Endothelial cell of umbilical vein (primary cell): Measurements from ENCODE around the gene TNFRSF1B. TPM values are rescaled to one million over a fixed set of nuclear protein-coding genes. Genes with fewer than 3 reads are reported as not detected.

Experiments
- BruUV-seq: library from RNA; stranded (reverse); fragments of 400-500 nt; replicated peaks from 2 replicates; lab custom pipeline; 2021; lab: Mats Ljungman, UMichigan
- CTCF ChIA-PET: fragments of 300-600, 350-600 bp; sonication (Branson Sonifier 250); formaldehyde crosslinking; loops from one replicate; lab custom pipeline; 2021; ENCODE audit warnings: antibody characterized with exemption, inconsistent platforms; lab: Charles Lee
- POLR2A ChIA-PET: fragments of 300-600, 350-600 bp; sonication (Branson Sonifier 250); formaldehyde crosslinking; loops from one replicate; lab custom pipeline; 2021; ENCODE audit warnings: antibody characterized with exemption, inconsistent platforms; lab: Charles Lee
- DNase-seq: peaks from one replicate; pipeline ENCODE4 v3.0.0-alpha.2; 2011; ENCODE audit warnings: low read depth, low spot score
- FAIRE-seq: peaks from 2 replicates; lab custom pipeline; 2011; peaks lifted over from hg19 to GRCh38; lab: Jason Lieb, UNC
- H2AFZ ChIP-seq: 2 replicates; pipeline ENCODE4 v1.6.0; 2012; ENCODE audit warnings: low read depth, low read length, control low read depth, inconsistent platforms
- H3K27ac ChIP-seq: 2 replicates; pipeline ENCODE4 v1.5.1; 2011; ENCODE audit warnings: low read depth, mild to moderate bottlenecking, control low read depth, low read length, moderate library complexity; ENCODE audit not compliant: insufficient read depth
- H3K27me3 ChIP-seq, 2 experiments: 2 replicates each; pipeline versions ENCODE4 v1.6.0 to v1.6.1; 2011; ENCODE audit warnings: low read length in 2 of 2, mixed read lengths in 1 of 2; ENCODE audit not compliant: control insufficient read depth in 2 of 2, insufficient read depth in 2 of 2
- H3K36me3 ChIP-seq, 2 experiments: 2 replicates in 1 of 2; 3 replicates in 1 of 2; pipeline ENCODE4 v1.5.1; 2011; ENCODE audit warnings: low read length in 2 of 2, mild to moderate bottlenecking in 1 of 2, moderate library complexity in 1 of 2; ENCODE audit not compliant: control insufficient read depth in 2 of 2, insufficient read depth in 2 of 2; ENCODE audit errors: extremely low read depth in 1 of 2
- H3K4me1 ChIP-seq: 3 replicates; pipeline ENCODE4 v1.5.1; 2011; ENCODE audit warnings: mild to moderate bottlenecking, low read length; ENCODE audit not compliant: control insufficient read depth, insufficient read depth; ENCODE audit errors: extremely low read depth
- H3K4me2 ChIP-seq: 2 replicates; pipeline ENCODE4 v1.6.1; 2011; ENCODE audit warnings: low read length, control low read depth, mixed read lengths; ENCODE audit not compliant: insufficient read depth
- H3K4me3 ChIP-seq, 3 experiments: fragments of 200-600 bp in 1 of 3; sonication (generic), shearing (Covaris generic) in 1 of 3; replicated peaks in 1 of 3; 2 replicates each; pipeline ENCODE4 v1.5.1; 2011 to 2016; ENCODE audit warnings: control low read depth in 3 of 3, low read length in 3 of 3, mild to moderate bottlenecking in 2 of 3, inconsistent platforms in 1 of 3, low read depth in 1 of 3, moderate library complexity in 1 of 3; ENCODE audit not compliant: insufficient read depth in 1 of 3
- H3K79me2 ChIP-seq: 2 replicates; pipeline ENCODE4 v1.6.0; 2012; ENCODE audit warnings: low read length, inconsistent platforms; ENCODE audit not compliant: control insufficient read depth, insufficient read depth
- H3K9ac ChIP-seq: replicated peaks from 2 replicates; pipeline ENCODE3; 2011; ENCODE audit warnings: low read length, control low read depth; ENCODE audit not compliant: insufficient read depth; ENCODE audit errors: extremely low read depth
- H3K9me1 ChIP-seq: replicated peaks from 3 replicates; pipeline ENCODE4 v1.6.0; 2011; ENCODE audit warnings: mild to moderate bottlenecking, low read length; ENCODE audit not compliant: control insufficient read depth, insufficient read depth; ENCODE audit errors: extremely low read depth
- H3K9me3 ChIP-seq: replicated peaks from 2 replicates; pipeline ENCODE4 v1.5.1; 2012; ENCODE audit warnings: low read length, inconsistent platforms; ENCODE audit not compliant: control insufficient read depth, insufficient read depth
- H4K20me1 ChIP-seq: replicated peaks from 2 replicates; pipeline ENCODE3; 2011; ENCODE audit warnings: mild to moderate bottlenecking, low read length; ENCODE audit not compliant: control insufficient read depth, insufficient read depth; ENCODE audit errors: extremely low read depth
- FOS ChIP-seq: IDR thresholded peaks from 2 replicates; pipeline ENCODE4 v1.6.1; 2011; ENCODE audit warnings: mild to moderate bottlenecking, low read length, moderate library complexity, borderline replicate concordance; ENCODE audit not compliant: insufficient read depth
- POLR2AphosphoS5 ChIP-seq: IDR thresholded peaks from 2 replicates; pipeline ENCODE4 v1.6.1; 2012; ENCODE audit warnings: low read depth, mild to moderate bottlenecking, control low read depth, low read length, moderate library complexity; ENCODE audit not compliant: insufficient read depth
- dilution Hi-C: fragments of 300-500 bp; cut with MboI; formaldehyde crosslinking; loops from one replicate; pipeline ENCODE4 v1.15.0; 2019; ENCODE audit warnings: low sequenced_read_pairs; ENCODE audit not compliant: extremely low pct_ligation_motif_present
- intact Hi-C: fragments of 100-400 bp; cut with micrococcal nuclease; formaldehyde crosslinking; loops from one replicate; pipeline ENCODE4 v1.10.0; 2022
- polyA plus RNA-seq, 4 experiments: library from polyadenylated mRNA; depleted of rRNA in 3 of 4; stranded (reverse) in 3 of 4; unstranded in 1 of 4; fragments of >200 nt; gene quantifications; 2 replicates each; pipeline versions ENCODE4 v1.2.1 to v1.2.3, GENCODE V29; 2011 to 2012; ENCODE audit warnings: missing spikeins in 1 of 4
- total RNA-seq: library from RNA; stranded (reverse); gene quantifications from 2 replicates; pipeline ENCODE4 v1.2.3, GENCODE V29; 2021
- TF ChIP-seq, protein P1 (sequence below): IDR thresholded peaks from 2 replicates; pipeline ENCODE4 v1.6.1; 2011; ENCODE audit not compliant: insufficient read depth, insufficient read length
- TF ChIP-seq, protein P2 (sequence below), 2 donors: IDR thresholded peaks; 1 replicate in 1 of 2; 2 replicates in 1 of 2; pipeline ENCODE4 v1.5.1; 2011; ENCODE audit warnings: low read length in 2 of 2, mild to moderate bottlenecking in 2 of 2, moderate library complexity in 2 of 2, control low read depth in 1 of 2, inconsistent platforms in 1 of 2, low read depth in 1 of 2; ENCODE audit not compliant: insufficient read depth in 1 of 2; ENCODE audit errors: extremely low read depth in 1 of 2

The TNFRSF1B gene
- total and polyA plus RNA-seq, 2 donors (not counting 3 experiments of a cell fraction or from before 2014, with no cell fraction given), result 53.6 to 65.9 TPM

DNA sequence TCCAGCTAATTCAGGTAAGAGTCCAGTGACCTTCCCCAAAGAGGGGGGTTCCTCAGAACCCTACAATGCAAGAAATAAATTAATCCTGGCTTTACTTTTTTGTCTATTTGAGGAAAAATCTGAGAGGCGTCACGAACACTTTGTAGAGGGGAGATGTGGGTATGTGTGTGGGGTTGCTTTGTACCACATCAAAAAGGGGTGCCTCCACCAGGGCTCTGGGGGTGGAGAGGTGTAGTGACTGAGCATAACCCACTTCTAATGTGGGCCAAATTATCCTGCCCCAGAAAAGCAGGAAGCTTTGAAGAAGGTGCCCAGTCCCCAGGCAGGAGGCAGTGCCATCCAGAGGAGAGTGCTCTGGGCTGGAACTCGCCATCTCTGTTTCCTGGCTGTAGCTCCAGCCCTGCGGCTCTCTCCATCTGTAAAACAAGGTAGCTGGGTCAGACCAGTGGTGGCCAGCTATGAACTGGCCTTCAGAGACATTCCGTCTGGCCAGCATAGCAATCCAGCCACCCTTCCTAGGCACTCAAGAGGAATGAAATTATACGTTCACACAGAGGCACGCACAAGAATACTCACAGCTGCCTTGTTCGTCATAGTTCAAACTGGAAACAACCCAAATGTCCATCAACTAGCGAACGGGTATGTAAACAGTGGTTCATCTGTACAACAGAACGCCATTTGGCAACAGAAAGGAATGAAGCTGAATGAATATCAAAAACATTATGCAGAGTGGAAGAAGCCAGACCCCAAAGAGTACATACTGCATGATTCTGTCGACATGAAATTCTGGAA, 45.4 kb upstream of the TNFRSF1B start:
- DNase-seq, result no peak
- Histone ChIP-seq H3K4me2 (no peak overlapping the region), H3K36me3 (no peaks in the 10 kb centered on the region), H3K27me3 (peaks cover 0 to 3% of the 10 kb centered on the region in 2 experiments), H3K9me3 (no peaks in the 10 kb centered on the region), H3K27ac (no peak overlapping the region), H3K9me1 (no peaks in the 10 kb centered on the region), H3K79me2 (no peaks in the 10 kb centered on the region), H3K4me3 (no peak overlapping the region), H2AFZ (no peak overlapping the region), H4K20me1 (no peaks in the 10 kb centered on the region), H3K4me1 (peaks cover 9% of the 10 kb centered on the region), H3K9ac (no peak overlapping the region)
- TF ChIP-seq, protein P1, sequence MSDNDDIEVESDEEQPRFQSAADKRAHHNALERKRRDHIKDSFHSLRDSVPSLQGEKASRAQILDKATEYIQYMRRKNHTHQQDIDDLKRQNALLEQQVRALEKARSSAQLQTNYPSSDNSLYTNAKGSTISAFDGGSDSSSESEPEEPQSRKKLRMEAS, result no peak
- TF ChIP-seq FOS, result no peak
- TF ChIP-seq, protein P2, sequence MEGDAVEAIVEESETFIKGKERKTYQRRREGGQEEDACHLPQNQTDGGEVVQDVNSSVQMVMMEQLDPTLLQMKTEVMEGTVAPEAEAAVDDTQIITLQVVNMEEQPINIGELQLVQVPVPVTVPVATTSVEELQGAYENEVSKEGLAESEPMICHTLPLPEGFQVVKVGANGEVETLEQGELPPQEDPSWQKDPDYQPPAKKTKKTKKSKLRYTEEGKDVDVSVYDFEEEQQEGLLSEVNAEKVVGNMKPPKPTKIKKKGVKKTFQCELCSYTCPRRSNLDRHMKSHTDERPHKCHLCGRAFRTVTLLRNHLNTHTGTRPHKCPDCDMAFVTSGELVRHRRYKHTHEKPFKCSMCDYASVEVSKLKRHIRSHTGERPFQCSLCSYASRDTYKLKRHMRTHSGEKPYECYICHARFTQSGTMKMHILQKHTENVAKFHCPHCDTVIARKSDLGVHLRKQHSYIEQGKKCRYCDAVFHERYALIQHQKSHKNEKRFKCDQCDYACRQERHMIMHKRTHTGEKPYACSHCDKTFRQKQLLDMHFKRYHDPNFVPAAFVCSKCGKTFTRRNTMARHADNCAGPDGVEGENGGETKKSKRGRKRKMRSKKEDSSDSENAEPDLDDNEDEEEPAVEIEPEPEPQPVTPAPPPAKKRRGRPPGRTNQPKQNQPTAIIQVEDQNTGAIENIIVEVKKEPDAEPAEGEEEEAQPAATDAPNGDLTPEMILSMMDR (IDR thresholded peaks at IDR 0.05; ENCODE audit: extremely low read depth in 1 of 2, insufficient read depth in 1 of 2, low read depth in 1 of 2, low read length in 2 of 2), result no peak
- TF ChIP-seq POLR2AphosphoS5, result no peak
- ChIA-PET CTCF (interaction anchor here (0.9 to 11.8 kb wide), 5 partner anchors 11 to 155 kb away, joined by 3 to 537 read pairs (median 3); no protein-coding TSS in a partner anchor), POLR2A (no interaction called here)
- dilution Hi-C loops (no loop called here), intact Hi-C loops (no loop called here)
- BruUV-seq, result no TSS peak
- no peak for FAIRE-seq
